Fibroblast of skin of back (primary cell): Measurements from ENCODE around the gene ALPL.

ENCODE experiments used
- DNase-seq: peaks from one replicate; pipeline ENCODE4 v3.0.0-alpha.2; 2013

Gene ALPL

DNA sequence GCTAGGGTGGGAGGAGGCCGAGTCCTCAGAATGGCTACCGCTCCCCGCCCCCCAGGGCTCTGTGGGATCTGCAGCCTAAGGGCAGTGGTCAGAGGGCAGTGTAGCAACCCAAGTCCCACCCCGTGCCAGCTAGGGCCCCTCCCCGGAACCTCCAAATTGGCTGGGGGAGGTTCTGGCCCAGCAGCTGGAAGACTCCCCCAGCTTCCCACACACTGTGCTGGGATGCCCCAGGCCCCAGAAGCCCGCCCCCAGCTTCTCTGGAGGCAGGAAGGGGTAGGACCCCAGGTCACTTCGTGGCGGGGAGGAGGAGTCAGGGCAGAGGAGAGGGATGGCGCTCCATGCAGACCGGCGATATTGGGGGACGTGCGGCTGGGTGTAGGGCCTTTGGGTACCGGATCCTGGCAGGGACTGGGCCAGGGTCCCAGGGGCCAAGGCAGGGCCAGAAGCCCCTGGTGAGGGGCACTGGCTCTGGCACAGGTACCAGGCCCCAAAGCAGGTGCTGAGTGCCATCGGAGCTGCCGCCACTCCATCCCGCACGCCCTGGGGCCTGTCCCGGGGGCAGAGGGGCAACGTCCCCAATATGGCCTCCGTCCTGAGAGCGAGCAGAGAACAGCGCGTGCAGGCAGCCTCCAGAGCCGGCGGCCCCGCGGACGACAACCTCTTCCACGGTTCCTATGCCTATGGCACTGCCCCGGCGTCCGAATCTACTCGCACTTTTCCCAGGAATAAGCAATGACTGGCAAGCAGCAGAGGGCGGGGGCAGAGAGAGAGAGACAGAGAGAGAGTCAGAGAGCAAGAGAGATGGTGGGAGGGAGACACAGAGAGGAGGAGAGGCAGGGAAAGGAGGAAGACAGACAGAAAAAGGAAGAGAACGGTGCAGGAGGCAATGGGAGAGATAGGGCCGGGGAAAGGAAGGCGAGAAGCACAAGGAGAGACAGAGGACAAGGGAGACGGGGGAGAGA, 94.2 kb downstream of the ALPL start:
- no peak for DNase-seq

DNA sequence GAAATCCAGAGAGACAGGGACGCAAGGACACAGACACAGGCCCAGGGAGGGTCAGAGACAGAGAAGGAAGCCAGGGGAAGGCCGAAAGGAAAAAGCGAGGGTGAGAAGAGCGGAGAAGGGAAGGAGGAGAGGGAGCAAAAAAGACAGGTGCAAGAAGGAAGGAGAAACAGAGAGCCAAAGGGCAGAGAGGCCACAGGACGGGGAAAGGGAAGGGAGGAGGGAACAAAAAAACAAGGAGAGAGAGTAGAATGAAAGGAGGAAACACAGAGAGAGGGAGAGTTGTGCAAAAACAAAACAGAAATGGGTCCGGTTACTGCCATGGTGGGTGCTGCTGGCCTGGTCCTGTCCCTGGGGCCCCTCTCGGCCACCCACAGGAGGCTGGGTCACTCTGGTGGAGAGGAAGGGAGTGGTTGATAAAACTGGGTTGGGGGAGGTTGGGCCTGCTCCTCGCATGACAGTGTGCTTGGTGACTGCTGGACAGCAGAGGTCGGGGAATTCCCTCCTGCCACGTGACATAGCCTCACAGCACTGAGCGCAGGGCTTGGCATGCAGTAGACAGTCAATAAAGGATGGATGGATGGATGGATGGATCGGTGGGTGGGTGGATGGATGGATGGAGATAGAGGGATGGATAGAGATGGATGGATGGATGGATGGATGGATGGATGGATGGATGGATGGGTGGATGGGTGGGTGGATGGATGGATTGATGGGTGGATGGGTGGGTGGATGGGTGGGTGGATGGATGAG, 95.2 kb downstream of the ALPL start:
- DNase-seq = no peak

DNA sequence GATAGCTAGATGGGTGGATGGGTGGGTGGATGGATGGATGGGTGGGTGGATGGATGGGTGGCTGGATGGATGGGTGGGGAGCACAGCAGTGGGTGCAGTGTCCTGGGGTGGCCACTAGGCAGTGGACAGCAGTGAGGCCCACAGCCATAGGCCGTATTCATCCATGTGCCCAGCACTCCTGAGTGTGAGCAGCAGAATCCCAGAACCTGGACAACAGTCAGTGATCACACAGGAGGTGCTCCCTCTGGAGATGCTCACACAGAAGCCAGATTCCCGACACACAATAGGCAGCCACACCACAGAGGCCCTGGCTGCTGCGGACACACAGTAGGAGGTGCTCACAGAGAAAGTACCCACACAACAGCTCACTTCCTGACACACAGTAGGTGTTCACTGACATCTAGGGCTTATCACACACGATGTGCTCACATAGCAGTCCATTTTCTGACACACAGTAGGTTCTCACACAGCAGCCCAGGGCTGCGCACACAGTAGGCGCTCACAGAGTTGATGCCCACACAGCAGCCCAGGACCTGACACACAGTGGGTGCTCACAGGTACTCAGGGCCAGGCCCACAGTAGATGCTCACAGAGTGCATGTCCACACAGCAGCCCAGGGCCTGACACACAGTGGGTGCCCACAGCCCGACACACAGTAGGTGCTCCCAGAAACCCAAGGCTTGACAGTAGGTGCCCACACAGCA, 95.9 kb downstream of the ALPL start:
- no peak for DNase-seq

DNA sequence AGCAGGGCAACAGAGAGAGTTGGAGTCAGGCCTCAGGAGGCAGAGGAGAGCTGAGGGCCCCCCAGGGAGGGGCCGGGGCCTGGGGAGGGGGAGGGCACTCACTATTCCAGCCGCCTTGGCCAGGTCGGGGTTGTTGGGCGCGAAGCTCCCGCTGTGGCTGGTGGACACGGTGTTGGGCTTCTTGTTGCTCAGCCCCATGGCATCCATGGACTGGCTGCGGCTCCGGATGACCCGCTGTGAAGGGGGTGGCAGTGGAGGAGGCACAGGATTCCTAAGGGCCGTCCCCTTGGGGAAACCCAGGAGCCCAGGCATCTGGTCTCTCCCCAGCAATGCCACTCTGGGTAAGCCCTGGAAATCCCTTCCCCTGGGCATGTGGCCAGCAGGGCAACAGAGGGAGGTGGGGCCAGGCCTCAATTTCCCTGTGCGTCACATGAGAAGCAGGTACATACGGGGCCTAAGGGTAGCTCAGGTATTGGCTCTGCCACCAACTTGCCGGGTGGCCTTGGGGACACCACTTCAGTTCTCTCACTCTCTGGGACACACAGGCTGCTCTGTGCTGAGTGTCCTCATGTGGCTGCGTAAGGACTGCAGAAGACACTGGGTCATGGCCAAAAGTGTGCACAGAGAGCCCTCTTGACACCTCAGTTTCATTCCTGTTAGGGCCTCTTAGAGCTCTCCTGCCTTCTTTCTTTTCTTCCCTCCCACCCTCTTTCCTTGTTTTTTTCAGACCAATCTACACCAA, 96.9 kb downstream of the ALPL start:
- no peak for DNase-seq

DNA sequence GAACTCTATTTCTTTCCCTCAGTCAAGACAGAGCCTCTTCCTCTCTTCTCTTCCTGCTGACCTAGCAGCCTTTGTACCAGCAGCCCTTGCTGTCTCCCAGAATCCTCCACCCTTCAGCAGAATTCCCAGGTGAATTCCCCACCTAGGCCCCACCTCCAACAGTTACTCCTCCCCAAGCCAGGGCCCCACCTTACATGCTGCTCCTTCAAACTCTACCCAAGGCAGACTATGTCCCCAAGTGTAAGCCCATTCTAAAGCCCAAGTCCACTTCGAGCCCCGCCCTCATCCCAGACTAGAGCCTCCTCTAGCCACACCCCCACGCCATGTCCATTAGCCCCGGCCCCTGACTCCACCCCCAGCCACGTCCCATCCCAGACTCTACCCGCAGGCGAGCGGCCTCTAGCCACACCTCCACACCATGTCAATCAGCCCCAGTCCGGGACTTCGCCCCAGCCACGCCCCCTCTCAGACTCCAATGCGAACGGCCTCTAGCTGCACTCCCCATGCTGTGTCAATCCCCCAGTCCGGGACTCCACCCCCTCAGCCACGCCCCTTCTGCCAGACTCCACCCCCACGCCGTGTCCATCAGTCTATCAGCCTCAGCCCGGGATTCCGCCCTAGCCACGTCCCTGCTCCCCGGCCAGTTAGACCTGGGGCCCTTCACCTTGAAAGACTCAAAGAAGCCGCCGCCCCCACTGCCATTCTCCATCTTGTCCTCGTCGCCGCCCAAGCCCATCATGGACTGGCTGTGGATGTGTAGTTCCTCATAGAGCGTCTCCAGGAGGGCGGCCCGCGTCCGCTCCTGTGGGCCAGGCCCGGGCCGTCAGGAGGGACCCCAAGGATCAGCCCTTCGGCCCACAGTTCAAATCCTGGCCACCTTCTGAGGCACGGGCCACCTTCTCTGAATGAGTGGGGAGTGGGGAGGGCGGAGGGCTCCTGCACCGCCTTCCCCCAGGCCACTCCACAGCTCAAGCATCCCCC, 98.6 kb downstream of the ALPL start:
- DNase-seq = peak; percentile 71

DNA sequence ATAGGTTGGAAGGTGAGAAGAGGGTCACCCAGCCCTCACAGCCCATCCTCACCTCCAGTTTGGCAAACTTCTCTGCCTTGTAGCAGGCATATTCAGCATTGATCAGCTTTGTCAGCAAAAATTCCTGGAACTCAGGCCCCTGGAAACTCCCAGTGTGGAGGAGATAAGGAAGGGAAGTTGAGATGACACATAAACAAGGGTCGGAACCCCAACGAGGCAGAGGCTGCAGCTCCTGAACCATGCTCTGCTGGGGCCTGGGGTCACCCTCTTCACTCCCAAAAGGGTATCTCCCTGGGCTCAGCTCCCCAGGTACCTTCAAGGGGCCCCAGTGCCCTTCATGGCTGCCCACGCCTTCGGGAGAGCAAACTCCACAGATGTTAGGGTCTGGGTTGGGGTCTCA, 99.6 kb downstream of the ALPL start:
- DNase-seq = no peak

GRCh38 chr1:21610027-21610426, 100.8 kb downstream of the ALPL start:
- DNase-seq = no peak

DNA sequence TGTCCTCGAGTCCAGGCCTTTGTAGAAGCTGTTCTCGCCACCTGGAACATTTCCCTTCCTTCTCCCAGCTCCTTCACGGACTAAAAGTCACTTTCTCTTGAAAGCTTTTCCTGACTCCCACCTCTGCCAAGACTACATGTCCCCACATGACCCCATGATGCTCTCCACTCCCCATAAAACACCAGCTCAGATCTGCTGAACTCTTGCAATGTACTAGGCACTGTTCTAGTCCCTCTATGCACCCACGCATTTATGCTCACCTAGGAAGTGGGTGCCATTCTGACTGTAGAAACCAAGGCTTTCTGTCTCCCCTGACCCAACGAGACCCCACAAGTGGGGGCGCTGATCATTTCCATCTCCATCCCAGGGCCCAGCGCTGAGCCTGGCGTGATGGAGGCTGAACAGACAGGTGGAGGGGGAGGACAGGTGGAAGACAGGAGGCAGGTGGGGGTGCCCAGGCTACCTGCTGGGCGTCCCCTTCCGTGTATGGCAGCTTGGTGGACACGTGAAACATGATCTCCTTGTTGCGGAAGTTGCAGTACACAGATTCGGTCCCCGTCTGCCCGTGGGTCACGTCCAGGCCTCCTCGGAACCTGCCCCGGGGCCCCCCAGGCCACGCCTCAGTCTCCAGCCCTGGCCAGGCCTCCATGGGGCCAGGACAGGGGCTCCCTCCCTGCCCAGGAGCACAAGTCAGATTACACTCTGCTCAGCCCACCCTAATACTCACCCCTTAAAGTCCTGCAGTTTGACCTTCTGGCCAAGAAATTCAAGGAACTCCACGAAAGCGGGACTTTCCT, 102.0 kb downstream of the ALPL start:
- DNase-seq = no peak

DNA sequence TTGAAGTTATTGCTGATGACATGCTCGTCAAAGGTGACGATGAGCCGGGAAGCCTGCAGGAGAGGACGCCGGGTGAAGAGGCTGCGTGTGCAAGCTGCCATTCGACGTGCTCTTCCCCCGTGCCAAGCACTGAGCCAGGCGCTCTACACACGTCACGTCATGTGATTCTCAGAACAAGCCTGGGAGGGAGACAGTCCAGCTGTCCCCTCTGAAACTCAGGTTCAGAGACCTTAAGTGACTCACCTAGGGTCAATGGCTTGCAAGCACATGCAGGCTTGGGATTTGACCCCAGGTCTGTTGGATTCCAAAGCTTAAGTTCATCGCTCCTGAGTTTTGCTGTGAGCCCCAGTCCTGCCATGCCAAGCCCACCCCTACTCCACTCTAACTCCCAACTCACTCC, 102.8 kb downstream of the ALPL start:
- DNase-seq = no peak

GRCh38 chr1:21613072-21613867, 104.0 kb downstream of the ALPL start:
- no peak for DNase-seq

- no peak for DNase-seq
Measured at GRCh38 chr1:21614419-21615115, 105.3 kb downstream of the ALPL start.

DNA sequence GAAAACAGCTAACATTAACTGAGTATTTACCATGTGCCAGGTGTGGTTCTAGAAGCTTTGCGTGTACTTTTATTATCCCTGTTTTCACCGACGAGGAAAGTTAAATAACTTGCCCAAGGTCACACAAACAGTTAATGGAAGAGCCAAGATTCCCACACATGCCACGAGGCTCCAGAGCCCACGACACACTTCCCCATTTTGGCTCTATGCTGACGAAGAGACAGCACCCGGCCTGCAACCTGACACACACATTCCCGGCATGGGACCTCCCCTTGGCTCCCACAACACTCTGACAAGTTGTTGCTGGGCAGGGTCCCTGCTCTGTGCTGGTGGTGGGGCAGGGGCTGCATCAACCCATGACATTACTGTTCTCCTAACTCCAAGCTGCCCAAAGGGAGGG, 107.1 kb downstream of the ALPL start:
- DNase-seq = no peak

GRCh38 chr1:21617126-21617738, 108.0 kb downstream of the ALPL start:
- no peak for DNase-seq

DNA sequence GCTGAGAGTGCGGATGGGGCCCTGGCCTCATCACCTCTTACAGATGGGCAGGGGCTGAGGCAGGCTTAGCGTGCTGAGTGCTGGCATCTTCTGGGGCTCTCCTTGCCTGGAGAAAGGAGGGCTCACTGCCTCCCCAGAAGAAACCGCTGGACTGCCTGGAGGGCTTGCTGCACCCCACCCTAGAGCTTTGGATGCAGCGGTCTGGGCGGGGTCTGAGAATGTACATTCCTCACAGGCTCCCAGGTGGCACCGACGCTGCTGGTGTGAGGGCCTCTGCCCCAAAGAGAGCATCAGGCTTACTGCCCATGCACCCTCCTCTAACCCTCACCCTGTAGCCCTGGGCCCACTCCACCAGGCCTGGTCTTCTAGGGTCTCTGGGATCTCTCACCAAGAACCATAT, 108.8 kb downstream of the ALPL start:
- DNase-seq = no peak

DNA sequence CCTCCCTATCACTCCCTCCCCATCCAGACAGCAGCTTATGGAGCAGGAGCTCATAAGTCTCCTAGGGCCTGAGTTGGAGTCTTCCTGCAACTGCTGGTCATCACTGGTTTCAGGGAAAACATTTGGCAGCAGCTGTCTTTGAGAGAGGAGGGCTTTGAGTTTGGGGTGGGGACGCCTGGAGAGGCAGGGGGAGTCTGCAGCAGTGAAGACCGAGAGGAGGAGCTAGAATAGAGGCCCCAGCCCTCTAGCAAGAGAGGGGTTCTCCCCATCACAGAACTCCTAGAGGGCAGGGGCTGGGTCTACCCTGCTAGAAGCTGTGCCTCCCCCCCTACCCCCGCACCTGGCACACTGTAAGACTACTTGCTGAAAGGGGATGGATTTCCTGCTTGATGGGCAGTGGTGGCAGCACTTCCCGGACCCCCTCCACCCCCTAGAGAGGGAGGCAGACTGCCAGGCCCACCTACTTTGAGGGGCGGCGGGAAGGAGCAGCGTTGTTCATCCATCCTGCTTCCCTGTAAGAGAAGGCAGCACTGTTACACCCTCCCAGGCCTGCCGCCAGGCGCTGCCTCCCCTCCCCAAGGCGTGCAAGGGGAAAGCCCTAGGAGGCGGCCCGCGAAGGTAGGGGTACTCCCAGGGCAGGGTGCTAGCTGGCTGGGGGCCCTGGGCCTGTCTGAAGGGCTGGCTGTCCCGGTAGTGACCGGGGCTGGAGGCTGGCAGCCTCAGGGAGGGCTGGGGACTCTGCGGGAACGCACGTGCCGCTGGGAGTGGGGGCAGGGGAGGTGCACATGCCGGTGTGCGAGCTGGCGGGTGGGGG, 109.5 kb downstream of the ALPL start:
- no peak for DNase-seq

- DNase-seq = no peak
Measured at GRCh38 chr1:21619375-21619947, 110.2 kb downstream of the ALPL start.

- no peak for DNase-seq
Measured at GRCh38 chr1:21620011-21620410, 110.8 kb downstream of the ALPL start.
